ENCODE measurements around the gene PHEX.

PHEX gene

DNA sequence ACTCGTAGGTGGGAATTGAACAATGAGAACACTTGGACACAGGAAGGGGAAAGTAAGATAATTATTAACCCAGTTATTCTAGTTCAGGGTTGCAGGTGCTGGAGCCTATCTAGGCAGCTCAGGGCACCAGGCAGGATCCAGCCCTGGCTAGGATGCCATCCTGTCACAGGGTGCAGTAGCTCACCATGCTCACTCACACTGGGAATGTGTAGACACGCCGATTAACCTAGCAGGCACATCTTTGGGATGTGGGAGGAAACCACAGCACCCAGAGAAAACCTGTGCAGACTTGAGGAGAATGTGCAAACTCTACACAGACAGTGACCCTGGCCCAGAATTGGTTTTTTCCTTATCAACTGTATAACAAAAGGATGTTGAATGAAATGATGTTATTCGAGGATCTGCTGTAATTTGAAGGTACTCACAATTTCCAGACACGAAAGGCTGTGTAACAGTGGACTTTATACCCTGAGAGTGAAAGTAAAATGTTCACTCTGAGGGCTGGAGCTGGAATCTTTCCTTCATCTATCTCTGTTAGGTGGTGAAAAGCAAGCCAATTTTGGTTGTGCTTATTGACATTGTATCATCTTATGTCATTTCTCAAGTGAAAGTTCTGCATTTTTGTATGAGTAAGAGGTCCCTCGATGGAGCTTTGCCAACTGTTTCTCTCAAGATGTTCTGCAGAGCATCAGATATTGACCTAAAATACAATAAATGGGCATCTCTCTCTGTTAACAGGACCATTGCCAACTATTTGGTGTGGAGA lies 78.8 kb downstream of the PHEX start:
- no peak for DNase-seq
- Histone ChIP-seq H4K20me1 (ENCODE audit: insufficient read depth, low read length) (no peaks in the 10 kb centered on the region), H3K27me3 (replicated peaks; ENCODE audit: insufficient read depth, low read length) (no peaks in the 10 kb centered on the region), H3K9me3 (replicated peaks; ENCODE audit: insufficient read depth, low read length) (no peaks in the 10 kb centered on the region), H3K9me2 (replicated peaks; ENCODE audit: insufficient read depth, low read length) (no peaks in the 10 kb centered on the region), H3K4me1 (ENCODE audit: low read length) (no peaks in the 10 kb centered on the region), H2AFZ (ENCODE audit: low read length) (no peak overlapping the region), H3K4me2 (ENCODE audit: low read depth, low read length) (no peak overlapping the region), H3K4me3 (ENCODE audit: low read length) (no peak overlapping the region), H3K36me3 (replicated peaks; ENCODE audit: insufficient read depth, low read length) (no peaks in the 10 kb centered on the region), H3F3A (ENCODE audit: insufficient read depth, low read length) (no peaks in the 10 kb centered on the region), H3K27ac (ENCODE audit: low read length) (no peak overlapping the region), H3K9ac (ENCODE audit: low read length) (no peak overlapping the region), H3K79me2 (ENCODE audit: low read length) (no peaks in the 10 kb centered on the region)
- TF ChIP-seq EZH2phosphoT487 (IDR thresholded peaks at IDR 0.05; ENCODE audit: low read length): no peak
- TF ChIP-seq EZH2 (optimal IDR thresholded peaks at IDR 0.05; ENCODE audit: low read depth, low read length): no peak
- TF ChIP-seq, protein P1, sequence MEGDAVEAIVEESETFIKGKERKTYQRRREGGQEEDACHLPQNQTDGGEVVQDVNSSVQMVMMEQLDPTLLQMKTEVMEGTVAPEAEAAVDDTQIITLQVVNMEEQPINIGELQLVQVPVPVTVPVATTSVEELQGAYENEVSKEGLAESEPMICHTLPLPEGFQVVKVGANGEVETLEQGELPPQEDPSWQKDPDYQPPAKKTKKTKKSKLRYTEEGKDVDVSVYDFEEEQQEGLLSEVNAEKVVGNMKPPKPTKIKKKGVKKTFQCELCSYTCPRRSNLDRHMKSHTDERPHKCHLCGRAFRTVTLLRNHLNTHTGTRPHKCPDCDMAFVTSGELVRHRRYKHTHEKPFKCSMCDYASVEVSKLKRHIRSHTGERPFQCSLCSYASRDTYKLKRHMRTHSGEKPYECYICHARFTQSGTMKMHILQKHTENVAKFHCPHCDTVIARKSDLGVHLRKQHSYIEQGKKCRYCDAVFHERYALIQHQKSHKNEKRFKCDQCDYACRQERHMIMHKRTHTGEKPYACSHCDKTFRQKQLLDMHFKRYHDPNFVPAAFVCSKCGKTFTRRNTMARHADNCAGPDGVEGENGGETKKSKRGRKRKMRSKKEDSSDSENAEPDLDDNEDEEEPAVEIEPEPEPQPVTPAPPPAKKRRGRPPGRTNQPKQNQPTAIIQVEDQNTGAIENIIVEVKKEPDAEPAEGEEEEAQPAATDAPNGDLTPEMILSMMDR (IDR thresholded peaks at IDR 0.05; ENCODE audit: low read length): no peak

DNA sequence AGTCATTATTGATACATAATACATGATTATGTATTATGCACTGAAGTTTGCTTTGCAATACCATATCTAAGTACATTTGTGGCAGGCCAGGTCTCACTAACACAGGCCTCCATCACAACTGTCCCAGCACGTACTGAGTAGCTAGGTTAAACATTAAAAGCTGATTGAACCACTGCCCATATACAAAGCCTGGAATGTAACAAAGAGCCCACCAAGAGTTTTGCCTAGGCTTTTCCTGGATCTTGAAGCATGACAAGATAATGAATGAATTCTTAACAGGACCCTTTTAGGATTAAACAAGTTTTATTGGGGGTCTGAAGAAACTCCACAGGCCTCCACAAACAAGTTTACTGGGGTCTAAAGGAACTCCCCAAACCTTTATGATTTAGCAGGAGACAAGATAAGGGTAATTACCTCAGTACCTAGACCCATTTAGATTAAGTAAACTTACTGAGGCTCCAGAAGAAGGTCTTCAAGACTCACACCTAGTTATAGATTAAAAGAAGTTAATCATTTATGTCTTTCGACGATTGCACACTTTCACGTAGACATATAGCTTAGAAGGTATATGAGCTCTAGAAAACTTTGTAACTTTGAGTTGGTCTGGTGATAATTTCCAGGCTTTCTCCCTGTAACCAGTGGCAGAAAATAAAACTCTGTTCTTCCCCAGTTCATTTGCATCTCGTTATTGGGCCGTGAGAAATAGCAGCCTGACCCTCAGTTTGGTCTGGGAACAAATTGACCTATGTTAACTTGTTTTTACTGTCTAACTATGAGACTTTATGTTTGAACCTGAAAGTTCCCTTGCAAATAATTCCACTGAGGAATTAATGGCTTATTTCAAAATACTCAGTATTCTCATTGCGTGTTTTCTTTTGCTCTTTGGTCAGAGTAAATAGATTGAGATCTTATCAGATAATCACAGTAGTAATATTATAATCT lies 84.8 kb downstream of the PHEX start:
- Histone ChIP-seq H2AFZ (ENCODE audit: low read length) (no peak overlapping the region), H3F3A (ENCODE audit: insufficient read depth, low read length) (no peaks in the 10 kb centered on the region), H3K27me3 (replicated peaks; ENCODE audit: insufficient read depth, low read length) (no peaks in the 10 kb centered on the region), H3K9ac (ENCODE audit: low read length) (no peak overlapping the region), H4K20me1 (ENCODE audit: insufficient read depth, low read length) (no peaks in the 10 kb centered on the region), H3K4me2 (ENCODE audit: low read depth, low read length) (no peak overlapping the region), H3K4me3 (ENCODE audit: low read length) (no peak overlapping the region), H3K27ac (ENCODE audit: low read length) (no peak overlapping the region), H3K4me1 (ENCODE audit: low read length) (no peaks in the 10 kb centered on the region), H3K36me3 (replicated peaks; ENCODE audit: insufficient read depth, low read length) (no peaks in the 10 kb centered on the region), H3K9me2 (replicated peaks; ENCODE audit: insufficient read depth, low read length) (no peaks in the 10 kb centered on the region), H3K9me3 (replicated peaks; ENCODE audit: insufficient read depth, low read length) (no peaks in the 10 kb centered on the region), H3K79me2 (ENCODE audit: low read length) (no peaks in the 10 kb centered on the region)
- no peak for DNase-seq
- TF ChIP-seq, protein P1 (IDR thresholded peaks at IDR 0.05; ENCODE audit: low read length): no peak
- TF ChIP-seq EZH2phosphoT487 (IDR thresholded peaks at IDR 0.05; ENCODE audit: low read length) (no peak), EZH2 (optimal IDR thresholded peaks at IDR 0.05; ENCODE audit: low read depth, low read length) (no peak)

DNA sequence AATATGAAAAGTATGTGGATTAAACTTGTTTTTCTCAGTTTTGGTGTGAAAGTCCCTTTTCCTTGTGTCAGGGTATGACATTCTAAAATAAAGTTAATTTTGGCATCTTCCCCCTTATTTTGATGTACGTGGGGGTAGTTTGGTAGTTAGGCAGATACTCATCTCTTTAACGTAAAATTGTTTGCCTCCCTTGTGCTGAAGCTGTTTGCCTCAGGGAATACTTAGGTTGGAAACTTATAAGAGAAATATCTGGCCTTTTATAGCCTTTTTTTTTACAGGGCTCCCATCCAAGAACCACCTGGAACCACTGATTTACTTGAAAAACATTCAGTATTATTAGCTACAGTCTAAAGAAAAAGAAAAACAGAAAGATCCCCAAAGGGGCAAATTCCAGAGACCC lies 85.5 kb downstream of the PHEX start:
- Histone ChIP-seq H3K4me1 (ENCODE audit: low read length) (no peaks in the 10 kb centered on the region), H3K79me2 (ENCODE audit: low read length) (no peaks in the 10 kb centered on the region), H3K9me3 (replicated peaks; ENCODE audit: insufficient read depth, low read length) (no peaks in the 10 kb centered on the region), H2AFZ (ENCODE audit: low read length) (no peak overlapping the region), H3F3A (ENCODE audit: insufficient read depth, low read length) (no peaks in the 10 kb centered on the region), H3K36me3 (replicated peaks; ENCODE audit: insufficient read depth, low read length) (no peaks in the 10 kb centered on the region), H3K9me2 (replicated peaks; ENCODE audit: insufficient read depth, low read length) (no peaks in the 10 kb centered on the region), H3K9ac (ENCODE audit: low read length) (no peak overlapping the region), H3K4me2 (ENCODE audit: low read depth, low read length) (no peak overlapping the region), H3K27me3 (replicated peaks; ENCODE audit: insufficient read depth, low read length) (no peaks in the 10 kb centered on the region), H4K20me1 (ENCODE audit: insufficient read depth, low read length) (no peaks in the 10 kb centered on the region), H3K4me3 (ENCODE audit: low read length) (no peak overlapping the region), H3K27ac (ENCODE audit: low read length) (no peak overlapping the region)
- no peak for DNase-seq
- TF ChIP-seq, protein P1 (IDR thresholded peaks at IDR 0.05; ENCODE audit: low read length): no peak
- no peak for TF ChIP-seq EZH2 (optimal IDR thresholded peaks at IDR 0.05; ENCODE audit: low read depth, low read length)

Measured in MM.1S (cell line).